Measurements from ENCODE around the gene C9orf72. TPM values are rescaled to one million over a fixed set of nuclear protein-coding genes. Genes with fewer than 3 reads are reported as not detected.

The C9orf72 gene
- total RNA-seq, 1 donor from 2014 or later: 6.4 TPM

DNA sequence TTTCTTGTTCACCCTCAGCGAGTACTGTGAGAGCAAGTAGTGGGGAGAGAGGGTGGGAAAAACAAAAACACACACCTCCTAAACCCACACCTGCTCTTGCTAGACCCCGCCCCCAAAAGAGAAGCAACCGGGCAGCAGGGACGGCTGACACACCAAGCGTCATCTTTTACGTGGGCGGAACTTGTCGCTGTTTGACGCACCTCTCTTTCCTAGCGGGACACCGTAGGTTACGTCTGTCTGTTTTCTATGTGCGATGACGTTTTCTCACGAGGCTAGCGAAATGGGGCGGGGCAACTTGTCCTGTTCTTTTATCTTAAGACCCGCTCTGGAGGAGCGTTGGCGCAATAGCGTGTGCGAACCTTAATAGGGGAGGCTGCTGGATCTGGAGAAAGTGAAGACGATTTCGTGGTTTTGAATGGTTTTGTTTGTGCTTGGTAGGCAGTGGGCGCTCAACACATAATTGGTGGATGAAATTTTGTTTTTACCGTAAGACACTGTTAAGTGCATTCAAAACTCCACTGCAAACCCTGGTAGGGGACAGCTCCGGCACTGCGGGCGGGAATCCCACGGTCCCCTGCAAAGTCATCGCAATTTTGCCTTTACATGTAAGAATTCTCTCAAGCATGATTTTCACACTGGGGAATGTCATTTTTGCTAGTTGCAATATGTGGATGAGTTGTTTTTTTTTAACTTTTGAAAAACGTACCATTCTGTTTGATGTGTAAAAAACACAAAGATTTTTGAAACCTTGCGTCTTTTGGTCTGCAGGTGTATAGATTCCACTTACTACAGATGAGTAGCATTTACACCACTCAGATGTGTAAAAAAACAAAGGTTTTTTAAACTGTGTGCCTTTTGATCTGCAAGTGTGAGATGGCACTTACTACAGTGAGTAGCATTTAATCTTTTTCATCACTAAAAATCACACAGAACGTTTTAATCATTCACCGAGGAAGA is 631 bp upstream of the C9orf72 start:
- peak; percentile 95 for ATAC-seq

DNA sequence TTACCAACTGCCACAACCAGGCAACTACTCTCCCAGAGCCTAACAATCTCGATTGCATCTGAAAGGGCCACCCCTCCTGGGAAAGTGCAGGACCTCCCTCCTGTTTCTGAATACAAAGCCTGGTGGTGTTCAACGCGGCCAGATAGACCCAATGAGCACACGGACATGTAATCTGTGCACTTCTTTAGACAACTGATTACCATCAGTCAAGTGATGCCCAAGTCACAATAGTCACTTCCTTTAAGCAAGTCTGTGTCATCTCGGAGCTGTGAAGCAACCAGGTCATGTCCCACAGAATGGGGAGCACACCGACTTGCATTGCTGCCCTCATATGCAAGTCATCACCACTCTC is 739 bp downstream of the C9orf72 start:
- peak; percentile 69 for ATAC-seq

DNA sequence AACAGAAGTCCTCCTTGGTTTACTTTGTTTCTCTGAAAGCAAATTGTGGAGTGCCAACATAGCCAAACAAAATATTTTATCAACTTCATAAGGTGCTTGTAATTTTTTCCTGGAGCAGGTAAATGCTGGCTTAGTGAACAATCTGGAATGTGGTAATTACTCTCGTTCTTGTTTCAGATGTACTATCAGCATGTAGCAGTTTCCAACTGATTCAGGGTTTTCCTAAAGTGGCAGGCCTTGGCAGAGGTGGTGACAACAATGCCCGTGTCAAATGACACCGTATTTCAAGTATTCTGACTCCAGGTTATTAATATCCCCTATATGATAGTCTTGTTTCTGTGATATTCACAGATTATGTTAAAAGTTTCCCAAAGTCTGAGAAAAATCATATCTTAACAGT is 1.2 kb downstream of the C9orf72 start:
- no peak for ATAC-seq

DNA sequence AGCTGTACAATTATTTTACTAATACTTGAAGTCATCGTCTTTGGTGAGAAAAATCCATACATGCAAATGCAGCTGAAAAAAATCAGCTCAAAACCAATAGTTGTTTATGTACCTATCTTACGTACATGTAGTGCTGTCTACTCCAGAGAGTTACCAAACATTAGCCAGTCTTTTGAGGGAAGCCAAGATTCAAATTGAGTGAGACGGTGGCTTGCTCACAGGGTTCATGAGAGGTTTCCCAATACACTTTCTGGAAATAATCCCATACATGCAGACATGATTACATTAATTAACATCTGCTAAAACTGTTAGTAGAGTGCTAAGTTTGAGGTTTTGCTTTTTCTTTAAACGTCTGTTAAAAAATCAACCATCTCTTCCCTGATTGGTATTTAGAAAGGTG is 2.3 kb downstream of the C9orf72 start:
- ATAC-seq: no peak

DNA sequence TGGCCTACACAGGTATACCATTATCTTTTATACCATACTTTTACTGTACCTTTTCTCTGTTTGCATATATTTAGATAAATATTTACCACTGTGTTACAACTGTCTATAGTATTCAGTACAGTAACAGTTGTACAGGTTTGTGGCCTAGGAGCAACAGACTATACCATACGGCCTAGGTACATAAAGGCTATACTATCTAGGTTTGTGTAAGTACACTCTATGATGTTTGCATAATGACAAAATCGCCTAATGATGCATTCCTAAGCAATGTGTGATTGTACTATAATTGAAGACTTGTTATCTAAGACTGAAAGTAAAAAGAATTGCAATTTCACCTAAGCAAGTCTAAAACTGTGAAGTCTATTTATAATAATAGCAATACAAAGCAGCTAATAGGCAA is 3.9 kb downstream of the C9orf72 start:
- no peak for ATAC-seq

DNA sequence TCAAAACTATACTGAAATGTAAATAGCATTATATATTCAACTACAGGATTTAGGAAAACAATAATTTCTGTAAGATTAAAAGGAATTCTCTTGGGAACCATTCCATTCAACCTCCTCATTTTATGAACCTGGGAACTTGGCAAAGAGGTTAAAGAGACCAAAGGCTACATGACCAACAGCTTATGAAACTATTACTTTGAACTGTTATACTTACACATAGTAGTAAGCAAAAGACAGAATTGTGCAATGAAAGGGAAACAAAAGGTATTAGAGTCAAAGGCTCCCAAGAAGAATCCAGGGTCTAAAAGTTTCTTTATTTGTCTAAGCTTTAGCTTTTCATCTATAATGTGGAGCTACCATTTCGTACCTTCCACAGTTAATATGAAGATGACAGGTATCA is 7.2 kb downstream of the C9orf72 start:
- no peak for ATAC-seq

DNA sequence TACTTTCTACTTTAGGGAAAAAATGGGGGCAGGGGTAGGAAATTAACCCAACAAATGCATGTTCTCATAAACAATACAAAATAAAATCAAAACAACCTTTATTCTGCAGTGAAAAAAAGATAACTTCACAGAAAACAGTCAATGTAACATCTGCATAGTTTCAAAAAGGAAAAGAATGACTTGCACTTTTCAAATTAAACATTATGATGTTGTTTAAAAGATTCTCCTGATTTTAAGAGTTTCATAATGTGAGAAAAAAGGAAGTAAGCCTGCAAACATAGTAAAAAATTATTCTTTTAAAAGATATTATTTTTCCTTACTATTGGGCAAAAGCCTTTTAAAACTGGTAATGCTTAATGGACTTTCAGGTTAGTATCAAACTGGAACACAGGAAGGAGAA is 7.6 kb downstream of the C9orf72 start:
- no peak for ATAC-seq

DNA sequence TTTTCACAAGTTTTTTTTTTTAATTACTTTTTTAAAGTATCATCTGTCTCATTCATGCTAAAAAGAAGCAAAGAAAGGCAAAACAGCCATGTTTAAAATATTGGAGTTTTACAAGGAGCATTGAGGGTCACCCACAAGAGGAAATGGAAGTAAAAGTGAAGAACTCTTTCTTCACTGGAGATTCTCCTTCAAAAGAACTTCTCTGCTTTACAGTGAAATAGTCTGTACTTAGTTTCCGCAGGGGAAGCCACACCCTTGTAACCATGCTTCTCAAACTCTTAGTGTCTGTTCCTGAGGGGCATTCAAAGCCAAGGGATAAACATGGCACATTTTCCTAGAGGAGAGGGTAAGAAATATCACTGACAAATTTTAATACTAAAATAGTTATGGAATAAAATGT is 8.6 kb downstream of the C9orf72 start:
- no peak for ATAC-seq

DNA sequence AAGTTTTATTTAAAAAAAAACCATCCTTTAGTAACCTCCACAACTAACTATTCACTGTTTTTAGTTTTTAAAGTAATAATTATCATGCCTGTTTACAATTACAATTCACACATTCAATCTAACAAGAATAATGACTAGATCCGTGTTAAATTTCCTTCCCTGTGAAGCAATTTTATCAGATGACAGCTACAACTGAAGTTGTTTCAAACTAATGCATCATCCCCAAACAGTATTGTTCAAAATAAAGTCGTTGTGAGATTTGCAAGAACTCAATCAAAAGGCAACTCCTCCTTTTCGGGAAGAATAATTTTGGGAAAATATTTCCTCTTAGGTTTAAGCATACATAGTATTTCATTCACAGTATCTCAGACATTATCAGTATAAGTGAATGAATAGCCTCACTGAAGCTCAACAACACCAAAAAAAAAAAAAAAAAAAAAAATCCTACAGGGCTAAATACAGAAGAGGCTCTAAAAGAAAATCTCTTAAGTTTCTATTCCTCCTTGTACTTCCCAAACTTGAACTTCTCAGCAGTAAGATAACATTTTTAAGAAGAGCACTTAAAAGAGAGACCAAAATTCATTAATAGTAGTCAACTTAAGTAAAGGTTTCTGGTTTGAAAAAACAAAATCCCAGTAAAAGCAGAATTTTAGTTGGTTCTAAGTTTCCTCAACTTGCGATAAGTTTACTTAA is 9.4 kb downstream of the C9orf72 start:
- ATAC-seq: no peak

DNA sequence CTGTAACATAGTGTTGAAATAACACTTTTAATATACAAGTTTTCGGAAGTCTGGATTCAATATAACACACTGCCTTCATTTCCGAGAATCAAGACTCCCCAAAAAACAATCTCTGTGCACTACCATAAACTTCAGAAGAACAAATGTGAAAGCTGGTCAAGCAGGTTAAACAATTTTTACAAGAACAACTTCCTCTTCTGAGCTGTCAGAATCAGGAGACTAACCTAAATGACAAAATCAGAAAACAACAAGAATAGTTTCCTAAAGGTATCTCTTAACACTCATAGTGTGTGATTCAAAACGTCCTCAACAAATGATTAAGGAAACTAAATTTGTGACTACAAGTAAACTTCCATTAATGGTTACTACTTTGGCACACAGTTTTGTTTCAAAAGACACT is 11.6 kb downstream of the C9orf72 start:
- ATAC-seq: peak; percentile 69

DNA sequence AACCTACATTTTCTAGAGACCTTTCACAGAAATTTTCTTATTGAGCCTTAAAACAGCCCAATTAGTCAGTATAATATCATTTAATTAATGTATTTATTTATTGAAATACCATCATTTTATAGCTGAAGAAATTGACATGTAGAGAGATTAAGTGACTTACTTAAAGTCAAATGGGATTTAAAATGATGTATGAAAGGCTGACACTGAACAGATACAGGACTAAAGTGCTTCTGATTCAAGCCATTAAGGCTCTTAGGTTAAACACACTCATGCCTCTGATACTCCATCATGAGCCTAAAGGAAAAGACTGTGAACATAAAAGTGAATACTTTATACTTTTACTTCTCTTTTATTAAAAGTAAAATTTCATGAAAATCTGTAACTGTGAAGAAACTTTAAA is 12.8 kb downstream of the C9orf72 start:
- ATAC-seq: no peak

DNA sequence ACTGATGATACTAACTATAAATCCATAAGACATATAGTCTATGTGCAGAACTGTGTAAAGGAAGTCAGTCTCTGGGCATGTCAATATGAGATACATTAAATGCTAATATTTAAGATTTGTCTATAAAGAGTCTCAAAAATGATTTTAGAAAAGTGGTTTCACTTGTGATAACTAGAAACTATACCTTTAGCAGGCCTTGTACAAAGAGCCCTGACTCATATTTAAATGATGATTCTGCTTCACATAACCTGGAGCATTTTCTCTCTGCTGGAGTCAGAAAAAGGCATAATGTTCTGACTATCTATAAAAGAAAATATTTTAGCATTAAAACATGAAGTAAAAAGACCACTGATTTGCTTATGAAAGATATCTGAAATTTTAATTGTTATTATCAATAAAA is 15.0 kb downstream of the C9orf72 start:
- no peak for ATAC-seq

DNA sequence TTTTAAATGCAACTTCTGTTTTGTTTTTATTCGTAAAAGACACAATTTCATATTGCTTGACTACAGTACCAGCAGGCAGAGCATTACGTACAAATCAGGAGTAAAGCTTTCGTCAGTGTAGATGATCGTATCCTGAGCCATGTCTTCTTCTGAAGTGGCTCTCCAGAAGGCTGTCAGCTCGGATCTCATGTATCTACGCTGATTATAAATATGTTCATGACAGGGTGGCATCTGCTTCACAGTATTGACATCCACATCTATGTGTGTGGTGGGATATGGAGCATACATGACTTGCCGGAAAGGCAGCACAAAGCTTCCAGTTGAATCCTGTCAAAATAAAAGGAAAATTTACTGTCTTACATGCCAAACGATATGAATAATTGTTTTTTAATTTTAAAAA is 16.8 kb downstream of the C9orf72 start:
- ATAC-seq: no peak

DNA sequence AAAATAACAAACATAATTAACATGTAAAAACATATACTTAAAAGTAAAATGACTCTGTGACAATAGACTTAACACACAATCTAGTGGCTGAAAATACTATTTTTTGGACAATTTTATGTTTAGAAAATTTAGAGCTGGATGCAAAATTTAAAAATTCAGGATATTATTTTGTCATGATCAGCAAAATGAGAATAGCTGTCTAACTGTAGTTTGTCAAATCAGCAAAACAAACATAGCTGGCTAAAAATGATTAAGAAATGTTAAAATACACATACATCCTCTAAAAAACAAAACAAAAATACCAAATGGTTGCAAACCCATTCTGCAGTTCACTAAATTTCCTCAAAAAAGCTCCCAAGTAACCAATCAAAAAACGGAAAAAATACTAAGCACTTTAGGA is 18.6 kb downstream of the C9orf72 start:
- ATAC-seq: no peak

DNA sequence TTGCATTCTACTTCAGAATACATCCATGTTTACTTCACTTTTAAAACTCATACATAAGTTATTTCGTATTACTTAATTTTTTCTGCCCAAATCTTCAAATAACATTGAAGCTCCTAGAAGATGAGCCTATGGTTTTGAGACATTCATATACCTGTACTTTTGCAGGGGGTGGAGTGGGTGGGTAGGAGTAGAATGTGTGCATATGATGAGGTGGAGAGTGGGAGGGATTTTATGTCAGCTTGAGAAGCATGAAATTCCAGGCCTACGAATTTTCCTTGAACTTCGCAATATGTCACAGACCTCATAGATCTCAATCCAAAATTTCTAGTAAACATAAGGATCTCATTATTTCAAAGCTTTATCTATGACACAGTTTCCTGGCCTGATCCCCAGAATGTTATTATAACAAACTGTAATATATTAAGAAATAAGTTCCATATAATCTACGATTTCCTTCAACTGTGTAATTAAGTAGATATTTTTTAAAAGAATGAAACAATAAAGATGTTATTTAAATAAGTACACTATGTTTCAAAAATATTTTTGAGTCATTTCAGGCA is 24.0 kb downstream of the C9orf72 start:
- no peak for ATAC-seq

DNA sequence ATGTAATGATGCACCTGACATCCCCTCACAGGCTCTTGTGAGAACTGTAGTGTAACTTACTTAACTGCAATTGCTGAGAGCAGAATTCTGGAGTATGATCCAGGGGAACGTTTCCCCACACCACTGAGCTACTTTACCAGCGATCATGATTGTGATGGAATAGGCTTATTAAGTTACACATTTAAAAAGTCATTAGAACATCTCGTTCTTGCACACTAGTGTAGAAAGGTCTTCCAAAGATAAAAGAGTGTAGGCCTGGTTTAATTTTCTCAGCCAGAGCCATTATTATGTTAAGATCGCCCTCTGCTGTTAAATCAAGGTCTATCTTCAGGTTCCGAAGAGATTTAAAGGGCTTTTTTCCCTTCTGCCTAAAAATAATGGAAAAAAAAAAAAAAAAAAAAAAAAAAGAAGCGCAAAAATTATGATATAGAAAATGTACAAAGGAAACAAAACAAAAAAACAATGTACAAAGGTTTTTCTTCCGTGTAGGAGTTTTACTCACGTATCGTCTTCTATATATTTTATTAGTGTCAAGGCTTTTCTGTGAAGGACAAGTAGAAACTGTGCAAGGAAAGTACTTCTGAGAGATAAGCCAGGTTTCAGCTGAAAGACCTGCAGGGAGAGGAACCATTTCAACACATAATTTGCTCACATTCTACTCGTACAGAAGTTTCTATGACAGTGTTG is 25.1 kb downstream of the C9orf72 start:
- ATAC-seq: peak; percentile 65

DNA sequence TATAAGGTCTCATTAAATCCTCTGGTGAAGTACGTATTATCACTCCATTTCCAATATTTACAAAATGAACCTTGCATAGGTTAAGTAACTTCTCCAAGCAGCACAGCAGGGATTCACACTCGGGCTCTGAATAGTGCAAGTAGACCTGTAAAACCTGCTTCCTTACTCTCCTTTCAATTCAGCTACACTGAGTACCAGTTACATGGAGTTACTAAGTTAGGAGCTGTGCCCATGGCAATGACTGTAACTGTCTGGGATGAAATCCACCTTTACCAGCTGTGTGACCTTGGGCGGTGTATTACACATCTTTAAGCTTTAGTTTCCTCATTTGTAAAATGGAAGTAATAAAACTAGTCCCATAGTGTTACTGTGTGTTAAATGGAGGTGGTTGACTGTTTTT is 27.8 kb downstream of the C9orf72 start:
- ATAC-seq: peak; percentile 94

DNA sequence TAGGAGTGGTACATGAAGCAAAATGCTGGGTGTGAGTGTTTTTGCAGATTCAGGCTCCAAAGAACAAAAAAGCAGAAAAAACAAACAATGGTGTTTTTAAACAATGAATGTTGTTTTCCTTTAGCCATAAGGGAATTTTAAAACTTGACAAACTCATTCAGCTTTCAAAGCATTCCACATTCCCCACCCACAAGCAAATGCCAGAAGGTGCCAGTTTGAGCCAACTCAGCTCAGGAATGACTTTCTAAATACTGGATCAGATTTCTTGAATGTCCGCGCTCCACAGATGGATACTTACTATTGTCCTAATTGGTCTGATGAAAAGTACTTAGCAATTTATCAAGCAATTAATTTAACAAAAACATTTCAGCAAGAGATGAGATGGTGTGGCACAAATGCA is 30.8 kb downstream of the C9orf72 start:
- ATAC-seq: no peak

DNA sequence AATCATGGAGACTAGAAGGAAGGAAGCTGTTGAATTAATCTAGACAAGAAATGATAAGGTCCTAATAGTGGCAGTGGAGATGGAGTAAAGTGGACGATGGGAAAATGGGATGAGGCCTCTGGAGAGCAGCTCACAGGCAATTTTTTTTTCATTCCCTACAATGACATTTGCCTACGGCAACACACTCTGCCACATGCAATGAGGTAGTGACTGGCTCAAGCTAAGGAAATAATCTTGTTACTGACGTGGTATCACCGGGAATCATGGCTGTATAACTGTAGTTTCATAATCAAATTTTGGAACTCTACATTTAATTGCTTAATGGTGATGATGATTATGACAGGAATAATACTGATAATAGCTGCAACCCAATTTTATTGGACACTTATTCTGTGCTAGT is 31.5 kb downstream of the C9orf72 start:
- no peak for ATAC-seq

DNA sequence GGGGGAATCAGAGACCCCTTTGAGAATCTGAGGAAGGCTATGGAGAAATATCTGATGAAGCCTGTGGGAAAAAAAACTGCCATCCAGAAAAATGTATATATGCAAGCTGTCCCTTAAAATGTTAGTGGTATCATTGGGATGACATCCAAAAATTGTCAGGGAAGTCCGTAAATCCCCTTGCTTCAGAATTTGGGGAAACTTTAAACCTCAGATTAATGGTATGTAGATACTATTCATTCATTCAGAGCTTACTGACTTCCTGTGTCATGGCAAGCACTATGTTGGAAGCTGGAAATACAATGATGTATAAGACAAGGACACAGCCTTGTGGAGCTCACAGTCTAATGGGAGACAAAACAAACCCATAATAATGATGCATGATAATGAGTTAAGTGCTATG is 32.8 kb downstream of the C9orf72 start:
- no peak for ATAC-seq

DNA sequence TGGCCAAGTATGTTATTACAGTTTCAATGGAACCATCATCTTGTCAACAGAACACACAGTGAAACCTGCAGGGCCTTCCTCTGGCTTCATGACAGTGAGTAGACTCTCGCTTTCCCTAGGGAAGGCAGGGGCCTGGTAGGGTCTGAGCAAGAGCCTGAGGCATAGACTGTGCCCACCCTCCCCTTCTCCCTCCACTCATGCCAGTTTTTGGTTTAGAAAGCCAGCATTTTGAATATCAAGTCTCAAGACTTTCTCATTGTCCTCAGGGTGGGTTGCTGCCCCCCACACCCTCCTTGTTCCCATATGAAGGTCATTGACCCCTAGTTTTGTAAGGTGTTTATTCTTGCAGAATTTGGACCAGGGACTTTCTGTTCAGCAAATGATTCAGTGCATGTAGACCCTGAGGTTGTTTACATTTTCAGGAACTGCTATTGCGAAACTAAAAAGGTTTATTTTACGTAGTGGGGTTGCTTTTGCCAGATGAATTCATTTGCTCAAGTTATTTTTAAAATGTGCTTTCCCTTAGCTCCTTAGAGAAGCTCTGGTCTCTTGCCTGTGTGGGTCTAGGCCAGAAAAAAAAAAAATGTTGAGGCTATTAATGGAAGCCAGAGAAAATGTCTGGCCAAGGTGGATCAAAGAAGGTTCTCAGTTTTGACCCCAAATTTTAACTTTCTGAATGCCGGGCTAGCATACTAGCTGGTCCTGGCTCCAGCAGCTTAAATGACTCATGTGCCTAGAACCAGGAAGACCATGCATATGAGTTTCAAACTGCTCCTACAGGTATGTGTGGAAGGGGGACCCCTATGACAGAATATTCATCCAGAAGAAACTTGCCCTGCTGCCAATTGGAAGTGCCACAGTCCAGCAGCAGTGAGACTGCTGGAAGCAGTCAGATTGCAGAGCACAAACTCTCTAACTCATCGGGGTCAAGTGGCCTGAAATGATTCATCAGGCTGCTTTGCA is 33.5 kb downstream of the C9orf72 start:
- peak; percentile 11 for ATAC-seq

DNA sequence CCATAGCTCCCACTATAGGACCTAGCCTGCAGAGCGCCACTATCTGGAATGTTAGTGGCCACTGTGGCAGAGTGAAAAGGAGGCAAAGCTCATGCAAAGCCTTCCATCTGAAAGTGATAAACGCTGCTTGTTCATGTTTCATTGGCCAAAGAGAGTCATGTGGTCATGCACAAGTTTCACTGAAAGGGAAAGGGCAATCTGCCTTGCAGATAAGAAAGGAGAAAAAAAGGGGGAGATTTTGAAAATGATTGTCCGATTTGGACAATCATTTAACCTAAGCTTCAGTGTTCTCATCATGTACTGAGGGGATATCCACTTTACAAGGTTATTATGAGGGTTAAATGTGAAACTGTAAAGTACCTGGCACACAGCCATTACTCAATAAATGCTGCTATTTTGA is 34.6 kb downstream of the C9orf72 start:
- no peak for ATAC-seq

Data from esophagus mucosa (tissue), 1 donor.